Measurements from ENCODE around the gene TMBIM4.
"Not testable (repeated sequence)": the region's sequence is repeated elsewhere in the genome, so short reads cannot be mapped to it uniquely, and the experiment has no call there.

- TF ChIP-seq, protein P1, sequence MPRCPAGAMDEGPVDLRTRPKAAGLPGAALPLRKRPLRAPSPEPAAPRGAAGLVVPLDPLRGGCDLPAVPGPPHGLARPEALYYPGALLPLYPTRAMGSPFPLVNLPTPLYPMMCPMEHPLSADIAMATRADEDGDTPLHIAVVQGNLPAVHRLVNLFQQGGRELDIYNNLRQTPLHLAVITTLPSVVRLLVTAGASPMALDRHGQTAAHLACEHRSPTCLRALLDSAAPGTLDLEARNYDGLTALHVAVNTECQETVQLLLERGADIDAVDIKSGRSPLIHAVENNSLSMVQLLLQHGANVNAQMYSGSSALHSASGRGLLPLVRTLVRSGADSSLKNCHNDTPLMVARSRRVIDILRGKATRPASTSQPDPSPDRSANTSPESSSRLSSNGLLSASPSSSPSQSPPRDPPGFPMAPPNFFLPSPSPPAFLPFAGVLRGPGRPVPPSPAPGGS (IDR thresholded peaks at IDR 0.05) = not testable (repeated sequence)
- TF ChIP-seq, protein P2, sequence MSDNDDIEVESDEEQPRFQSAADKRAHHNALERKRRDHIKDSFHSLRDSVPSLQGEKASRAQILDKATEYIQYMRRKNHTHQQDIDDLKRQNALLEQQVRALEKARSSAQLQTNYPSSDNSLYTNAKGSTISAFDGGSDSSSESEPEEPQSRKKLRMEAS (IDR thresholded peaks at IDR 0.05) = not testable (repeated sequence)
These were observed 43.2 kb upstream of the TMBIM4 start for GRCh38 chr12:66213011-66213410.

All from A549 (cell line).